Stimulated activated CD8-positive, alpha-beta memory T cell treated with anti-CD3 and anti-CD28 coated beads, Interleukin-15, amount 100 ng/mL, for 24 hours (primary cell): ENCODE data around the gene MAGEC1.
"Not testable (repeated sequence)": the region's sequence is repeated elsewhere in the genome, so short reads cannot be mapped to it uniquely, and the experiment has no call there.

Experiments used
- DNase-seq: peaks from one replicate; pipeline ENCODE4 v3.0.0-alpha.2; 2020; ENCODE audit warnings: low read depth

Gene MAGEC1

DNA sequence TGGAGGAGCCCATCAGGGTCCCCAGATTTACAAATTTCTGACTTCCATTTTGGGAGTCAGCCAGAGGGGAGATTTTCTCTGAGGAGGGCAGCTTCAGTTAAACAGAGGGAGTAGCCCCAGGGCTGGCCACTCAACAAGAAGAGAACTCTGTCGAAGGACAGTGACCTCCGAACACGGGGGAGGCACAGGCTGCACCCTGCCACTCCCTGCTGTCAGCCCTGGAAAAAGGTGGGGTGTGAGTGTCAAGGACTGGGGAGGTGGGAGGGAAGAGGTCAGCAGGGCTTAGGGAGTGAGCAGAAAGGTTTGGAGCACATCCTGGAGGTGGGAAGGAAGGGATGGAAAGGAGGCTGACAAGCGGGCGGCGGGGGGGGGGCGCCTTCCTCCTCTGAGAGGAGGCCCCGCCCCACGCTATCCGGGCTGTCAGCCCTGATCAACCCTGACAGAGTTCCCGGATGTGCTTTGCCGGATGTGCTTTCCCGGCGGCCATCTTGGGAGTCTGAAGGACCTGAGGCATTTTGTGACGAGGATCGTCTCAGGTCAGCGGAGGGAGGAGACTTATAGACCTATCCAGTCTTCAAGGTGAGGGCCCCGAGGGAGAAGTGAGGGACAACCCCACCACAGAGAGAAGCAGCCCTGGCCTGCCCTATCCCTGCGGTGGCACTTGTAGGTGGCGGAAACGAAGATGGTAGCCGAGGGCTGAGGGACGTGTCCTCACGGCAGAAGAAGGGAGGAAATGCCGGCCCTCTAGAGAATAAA is at the start of gene MAGEC1:
MAGEC1 (plus strand) TSS at position 495 of the 756 bp plus-strand sequence. CDS start 1,179 bp downstream, outside the sequence.
- DNase-seq, result no peak

- no peak for DNase-seq
Observed at GRCh38 chrX:141857479-141857878, 46.2 kb upstream of the MAGEC1 start.

GRCh38 chrX:141879616-141880015 is 24.1 kb upstream of the MAGEC1 start:
- DNase-seq, result no peak

DNA sequence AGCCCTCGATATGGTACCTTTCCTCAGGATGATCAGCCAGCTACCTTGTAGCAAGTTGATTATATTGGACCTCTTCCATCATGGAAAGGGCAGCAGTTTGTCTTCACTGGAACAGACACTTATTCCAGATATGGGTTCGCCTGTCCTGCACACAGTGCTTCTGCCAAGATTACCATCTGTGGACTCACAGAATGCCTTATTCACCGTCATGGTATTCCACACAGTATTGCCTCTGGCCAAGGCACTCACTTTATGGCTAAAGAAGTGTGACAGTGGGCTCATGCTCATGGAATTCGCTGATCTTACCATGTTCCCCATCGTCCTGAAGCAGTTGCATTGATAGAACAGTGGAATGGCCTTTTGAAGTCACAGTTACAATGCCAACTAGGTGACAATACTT is 14.9 kb upstream of the MAGEC1 start:
- not testable (repeated sequence) for DNase-seq

DNA sequence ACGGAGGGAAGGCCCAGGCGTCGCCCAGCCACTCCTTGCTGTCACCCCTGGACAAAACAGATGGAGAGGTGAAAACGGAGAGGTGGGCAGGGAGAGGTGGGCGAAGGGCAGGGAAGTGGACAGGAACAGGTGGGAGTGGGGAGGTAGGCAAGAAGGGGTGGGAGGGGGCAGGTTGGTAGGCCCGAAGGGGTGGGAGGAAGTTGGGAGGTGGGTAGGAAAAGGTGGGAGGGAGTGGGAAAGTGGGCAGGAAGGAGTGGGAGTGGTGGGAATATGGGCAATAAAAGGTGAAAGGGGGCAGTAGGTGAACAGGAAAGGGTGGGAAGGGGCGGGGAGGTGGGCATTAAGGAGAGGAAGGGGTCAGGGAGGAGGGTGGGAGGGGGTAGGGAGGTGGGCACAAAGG is 9.0 kb upstream of the MAGEC1 start:
- no peak for DNase-seq

GRCh38 chrX:141897690-141898089 is 6.0 kb upstream of the MAGEC1 start:
- DNase-seq, result no peak

GRCh38 chrX:141902366-141902765 is 1.3 kb upstream of the MAGEC1 start:
- DNase-seq, result no peak

GRCh38 chrX:141904262-141904661 is 568 bp downstream of the MAGEC1 start:
- no peak for DNase-seq

GRCh38 chrX:141917801-141918200 is 14.1 kb downstream of the MAGEC1 start:
- DNase-seq, result no peak

- no peak for DNase-seq
Observed at GRCh38 chrX:141924293-141924692, 20.6 kb downstream of the MAGEC1 start.

DNA sequence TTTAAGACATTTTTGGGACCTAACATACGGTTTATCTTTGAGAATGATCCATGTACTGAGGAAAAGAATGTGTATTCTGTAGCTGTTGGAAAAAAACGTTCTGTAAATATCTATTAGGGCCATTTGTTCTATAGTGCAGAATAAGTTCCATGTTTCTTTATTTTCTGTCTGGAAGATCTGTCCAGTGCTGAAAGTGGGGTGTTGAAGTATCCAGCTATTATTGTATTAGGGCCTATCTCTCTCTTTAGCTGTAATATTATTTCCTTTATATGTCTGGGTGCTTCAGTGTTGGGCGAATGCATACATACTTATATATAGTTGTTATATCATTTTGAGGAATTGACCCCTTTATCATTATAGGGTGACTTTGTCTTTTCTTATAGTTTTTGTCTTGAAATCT is 24.7 kb downstream of the MAGEC1 start:
- DNase-seq, result no peak

DNA sequence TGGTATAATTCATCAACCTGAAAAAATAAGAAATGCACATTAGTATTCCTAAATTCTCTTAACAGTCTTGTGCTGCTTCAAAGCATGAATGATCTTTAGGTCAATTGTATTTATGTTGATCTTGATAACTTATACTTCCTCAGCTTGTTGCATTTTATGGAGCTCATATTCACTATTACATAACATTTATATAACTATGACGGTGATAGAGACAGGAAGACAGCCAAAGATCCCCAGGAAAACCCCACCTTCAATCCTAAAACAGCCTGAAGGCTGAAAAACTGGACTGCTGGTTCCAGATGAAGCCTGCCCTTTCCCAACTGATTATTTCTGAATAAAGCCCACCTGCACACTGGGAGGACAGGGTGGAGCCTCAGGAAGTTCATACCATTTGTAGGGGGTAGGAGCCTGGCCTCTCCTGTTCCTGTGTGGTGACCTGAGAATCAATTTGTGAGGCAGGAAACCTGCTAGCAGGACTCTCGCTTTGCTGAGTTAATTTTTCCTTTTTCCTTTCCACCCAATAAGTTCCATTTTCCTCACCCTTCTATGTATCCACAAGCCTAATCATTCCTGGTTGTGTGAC is 30.5 kb downstream of the MAGEC1 start:
- DNase-seq, result no peak

DNA sequence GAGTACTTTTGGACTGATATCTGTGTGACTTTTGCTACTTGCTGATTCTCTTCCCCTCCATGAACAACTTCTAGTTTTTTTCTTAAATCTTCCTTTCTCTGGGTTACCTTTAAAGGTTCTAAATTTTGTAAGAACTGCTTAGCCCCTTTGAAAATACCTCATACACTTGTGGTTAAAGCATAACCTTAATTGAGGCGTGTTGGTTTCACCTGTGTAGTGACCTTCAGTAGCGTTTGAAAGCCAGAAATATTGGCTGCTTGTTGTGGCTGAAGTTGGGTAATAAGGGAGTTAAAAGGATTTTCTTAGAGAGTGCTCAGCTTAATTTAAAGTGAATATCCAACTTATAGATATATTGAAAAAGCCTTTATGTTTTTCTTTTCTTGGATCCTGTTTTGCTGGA is 32.0 kb downstream of the MAGEC1 start:
- no peak for DNase-seq

DNA sequence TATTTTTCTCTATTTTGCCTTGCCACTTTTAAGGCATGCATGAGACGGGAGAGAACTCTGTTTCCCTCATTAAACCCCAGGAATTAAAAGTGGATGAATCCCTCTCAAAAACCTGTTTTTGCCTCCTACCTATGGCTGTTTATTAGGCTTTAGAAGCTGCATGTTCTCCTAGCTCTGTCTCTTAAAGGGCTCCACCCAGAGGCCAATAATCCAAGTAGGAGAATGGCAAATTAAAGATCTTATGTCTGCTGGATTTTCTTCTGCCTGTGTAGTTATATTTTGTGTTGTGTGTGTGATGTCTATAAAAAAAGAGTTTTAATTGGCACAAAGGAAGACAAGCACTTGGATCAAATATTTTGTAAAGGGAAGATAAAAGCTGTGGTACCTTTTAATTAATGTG is 32.4 kb downstream of the MAGEC1 start:
- no peak for DNase-seq

DNA sequence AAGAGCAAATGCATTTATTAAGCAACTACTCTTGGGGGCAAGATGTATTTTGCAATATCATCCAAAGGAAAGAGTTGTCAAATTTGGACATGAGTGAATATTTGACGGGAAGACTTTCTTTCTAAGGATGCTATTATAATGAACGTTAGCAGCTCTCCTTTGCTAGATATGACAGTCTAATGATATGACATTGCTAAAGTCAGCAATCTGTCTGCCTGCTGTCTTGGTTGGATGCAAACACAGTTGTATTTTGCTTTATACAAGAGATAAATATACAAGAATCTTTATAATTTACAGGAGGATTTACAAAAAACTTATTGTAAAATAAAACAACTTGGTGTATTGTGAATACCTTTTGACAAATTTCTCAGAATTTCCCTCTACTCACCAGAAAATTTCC is 37.5 kb downstream of the MAGEC1 start:
- DNase-seq, result no peak

- no peak for DNase-seq
Observed at GRCh38 chrX:141945426-141945825, 41.7 kb downstream of the MAGEC1 start.

DNA sequence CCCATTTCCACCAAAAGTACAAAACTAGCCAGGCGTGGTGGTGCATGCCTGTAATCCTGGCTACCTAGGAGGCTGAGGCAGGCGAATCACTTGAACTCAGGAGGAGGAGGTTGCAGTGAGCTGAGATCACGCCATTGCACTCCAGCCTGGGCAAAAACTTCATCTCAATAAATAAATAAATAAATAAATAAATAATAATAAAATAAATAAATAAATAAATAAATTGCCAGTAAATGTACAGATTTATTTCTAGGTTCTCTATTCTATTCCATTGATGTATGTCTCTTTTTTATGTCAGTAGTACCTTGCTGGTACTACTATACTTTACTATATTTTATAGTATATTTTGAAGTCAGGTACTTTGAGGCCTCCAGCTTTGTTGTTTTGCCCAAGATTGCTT is 43.7 kb downstream of the MAGEC1 start:
- DNase-seq, result no peak

DNA sequence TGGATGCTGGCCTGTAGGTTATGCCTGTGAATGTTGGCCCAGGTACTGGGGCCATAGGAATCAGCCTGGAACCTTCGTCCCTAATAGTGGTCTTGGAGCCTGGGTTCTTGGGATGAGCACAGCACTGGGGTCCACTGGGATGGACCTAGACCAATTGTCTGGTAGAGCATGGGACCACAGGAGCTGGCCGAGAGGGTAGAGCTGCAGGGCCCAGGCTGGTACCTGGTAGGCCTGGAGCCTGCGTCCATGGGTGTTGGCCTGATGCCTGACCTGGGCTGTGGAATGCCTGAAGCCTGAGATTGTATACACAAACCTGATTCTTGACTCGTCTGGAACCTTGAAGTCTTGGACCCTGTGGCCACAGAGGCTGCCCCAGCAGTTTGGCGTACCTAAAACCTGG is 48.9 kb downstream of the MAGEC1 start:
- DNase-seq, result no peak

DNA sequence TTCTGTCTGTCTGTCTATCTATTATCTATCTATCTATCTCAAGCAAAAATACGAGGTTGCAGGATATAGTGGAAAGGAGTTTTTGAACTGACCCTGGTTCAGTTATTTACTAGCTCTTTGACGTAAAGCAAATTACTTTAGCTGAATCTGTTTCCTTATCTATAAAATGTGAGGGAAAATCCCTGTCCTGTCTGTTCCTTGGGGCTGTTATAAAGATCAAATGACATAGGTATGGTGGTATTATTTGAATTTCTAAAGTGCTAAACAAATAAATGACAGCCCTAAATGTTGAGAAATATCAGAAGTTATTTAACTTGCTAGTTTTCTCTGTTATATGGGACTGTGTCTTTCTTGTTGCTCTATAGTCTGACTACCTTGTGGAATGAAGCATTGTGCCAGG is 55.0 kb downstream of the MAGEC1 start:
- no peak for DNase-seq
